HepG2 (cell line): ENCODE results near the gene FAM114A1. TPM values are rescaled to one million over a fixed set of nuclear protein-coding genes. Genes with fewer than 3 reads are reported as not detected.
A peak's percentile ranks its signal among the peaks of the same experiment; 100 is the strongest.

Experiments
- ONECUT2 ChIP-seq: sonication (generic); formaldehyde crosslinking; IDR thresholded peaks from 2 replicates; pipeline ENCODE4 v1.4.0; 2020; ENCODE audit warnings: missing genetic modification reagents
- SNAPC2 ChIP-seq: sonication (generic); formaldehyde crosslinking; IDR thresholded peaks from 2 replicates; pipeline ENCODE4 v1.8.1; 2022; ENCODE audit warnings: mild to moderate bottlenecking, missing genetic modification reagents
- ZKSCAN8 ChIP-seq: IDR thresholded peaks from 2 replicates; pipeline ENCODE4 v1.6.1; 2016; ENCODE audit warnings: borderline replicate concordance, missing genetic modification reagents, missing compliant biosample characterization
- ZNF816 ChIP-seq: sonication (generic); formaldehyde crosslinking; IDR thresholded peaks from 2 replicates; pipeline ENCODE4 v1.8.0; 2022; ENCODE audit warnings: missing genetic modification reagents, mild to moderate bottlenecking, borderline replicate concordance
- polyA plus RNA-seq, 8 experiments: library from polyadenylated mRNA; depleted of rRNA in 3 of 8; stranded (reverse) in 7 of 8; unstranded in 1 of 8; fragments of >200 nt; fragmentation: Illumina TruSeq in 4 of 8; extraction: Trizol in 4 of 8; gene quantifications; 2 replicates each; pipeline versions ENCODE4 v1.2.1 to v1.2.3, GENCODE V29; 2011 to 2016; ENCODE audit warnings: low read depth in 4 of 8, missing spikeins in 1 of 8, mixed read lengths in 1 of 8; ENCODE audit not compliant: insufficient read depth in 1 of 8
- total RNA-seq, 5 experiments: library from RNA; depleted of rRNA; stranded (reverse); fragments of >200 nt; fragmentation: Illumina TruSeq; extraction: Trizol; gene quantifications; 2 replicates each; pipeline ENCODE4 v1.2.3, GENCODE V29; 2016; ENCODE audit warnings: low read depth in 1 of 5
- TF ChIP-seq, protein P1 (sequence below): sonication (generic); formaldehyde crosslinking; IDR thresholded peaks from 2 replicates; pipeline ENCODE4 v1.4.0; 2020; ENCODE audit warnings: mild to moderate bottlenecking, missing genetic modification reagents, borderline replicate concordance
- TF ChIP-seq, protein P2 (sequence below): sonication (generic); formaldehyde crosslinking; IDR thresholded peaks from 2 replicates; pipeline ENCODE4 v1.9.0; 2022; ENCODE audit warnings: low read depth, missing genetic modification reagents
- TF ChIP-seq, protein P3 (sequence below), 2 experiments: sonication (generic) in 1 of 2; formaldehyde crosslinking in 1 of 2; IDR thresholded peaks; 2 replicates each; pipeline versions ENCODE4 v1.4.0 to v1.6.1; 2016 to 2020; ENCODE audit warnings: borderline replicate concordance in 1 of 2, low read depth in 1 of 2, mild to moderate bottlenecking in 1 of 2, missing genetic modification reagents in 1 of 2
- TF ChIP-seq, protein P4 (sequence below): IDR thresholded peaks from 2 replicates; pipeline ENCODE4 v1.6.1; 2018; ENCODE audit warnings: missing genetic modification reagents

Gene FAM114A1
- total and polyA plus RNA-seq, 2 of the 13 experiments (the other 11 are each of a cell fraction or from before 2014, with no cell fraction given), result 61.0 to 76.9 TPM

DNA sequence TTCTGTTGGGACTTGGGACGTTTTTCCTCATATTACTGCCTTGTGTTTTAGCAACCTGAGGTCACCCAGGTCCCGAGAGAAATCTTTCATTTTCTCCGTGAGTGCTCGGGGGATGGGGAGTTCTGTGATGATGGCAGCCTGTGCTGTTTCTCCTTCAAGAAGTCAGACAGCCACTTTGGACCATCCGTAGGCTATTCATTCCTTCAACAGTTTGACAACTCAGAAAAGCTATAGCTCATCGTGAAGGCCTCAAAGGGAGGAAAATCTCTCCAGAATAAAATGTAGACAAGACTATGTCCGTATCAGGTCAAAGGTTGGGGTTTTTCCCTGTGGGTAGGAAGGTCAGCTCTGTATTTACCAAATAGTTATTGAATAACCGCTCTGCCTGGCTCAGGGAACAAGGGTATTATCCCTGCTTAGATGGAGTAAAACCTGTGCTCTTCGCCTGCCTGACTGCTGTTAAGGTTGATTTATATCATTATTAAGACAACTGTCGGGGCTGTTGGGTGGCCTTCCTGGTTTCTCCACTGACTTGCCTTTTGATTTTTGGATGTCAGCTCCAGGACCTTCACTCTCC is 36.6 kb downstream of the FAM114A1 start (continued):
- TF ChIP-seq, protein P1, sequence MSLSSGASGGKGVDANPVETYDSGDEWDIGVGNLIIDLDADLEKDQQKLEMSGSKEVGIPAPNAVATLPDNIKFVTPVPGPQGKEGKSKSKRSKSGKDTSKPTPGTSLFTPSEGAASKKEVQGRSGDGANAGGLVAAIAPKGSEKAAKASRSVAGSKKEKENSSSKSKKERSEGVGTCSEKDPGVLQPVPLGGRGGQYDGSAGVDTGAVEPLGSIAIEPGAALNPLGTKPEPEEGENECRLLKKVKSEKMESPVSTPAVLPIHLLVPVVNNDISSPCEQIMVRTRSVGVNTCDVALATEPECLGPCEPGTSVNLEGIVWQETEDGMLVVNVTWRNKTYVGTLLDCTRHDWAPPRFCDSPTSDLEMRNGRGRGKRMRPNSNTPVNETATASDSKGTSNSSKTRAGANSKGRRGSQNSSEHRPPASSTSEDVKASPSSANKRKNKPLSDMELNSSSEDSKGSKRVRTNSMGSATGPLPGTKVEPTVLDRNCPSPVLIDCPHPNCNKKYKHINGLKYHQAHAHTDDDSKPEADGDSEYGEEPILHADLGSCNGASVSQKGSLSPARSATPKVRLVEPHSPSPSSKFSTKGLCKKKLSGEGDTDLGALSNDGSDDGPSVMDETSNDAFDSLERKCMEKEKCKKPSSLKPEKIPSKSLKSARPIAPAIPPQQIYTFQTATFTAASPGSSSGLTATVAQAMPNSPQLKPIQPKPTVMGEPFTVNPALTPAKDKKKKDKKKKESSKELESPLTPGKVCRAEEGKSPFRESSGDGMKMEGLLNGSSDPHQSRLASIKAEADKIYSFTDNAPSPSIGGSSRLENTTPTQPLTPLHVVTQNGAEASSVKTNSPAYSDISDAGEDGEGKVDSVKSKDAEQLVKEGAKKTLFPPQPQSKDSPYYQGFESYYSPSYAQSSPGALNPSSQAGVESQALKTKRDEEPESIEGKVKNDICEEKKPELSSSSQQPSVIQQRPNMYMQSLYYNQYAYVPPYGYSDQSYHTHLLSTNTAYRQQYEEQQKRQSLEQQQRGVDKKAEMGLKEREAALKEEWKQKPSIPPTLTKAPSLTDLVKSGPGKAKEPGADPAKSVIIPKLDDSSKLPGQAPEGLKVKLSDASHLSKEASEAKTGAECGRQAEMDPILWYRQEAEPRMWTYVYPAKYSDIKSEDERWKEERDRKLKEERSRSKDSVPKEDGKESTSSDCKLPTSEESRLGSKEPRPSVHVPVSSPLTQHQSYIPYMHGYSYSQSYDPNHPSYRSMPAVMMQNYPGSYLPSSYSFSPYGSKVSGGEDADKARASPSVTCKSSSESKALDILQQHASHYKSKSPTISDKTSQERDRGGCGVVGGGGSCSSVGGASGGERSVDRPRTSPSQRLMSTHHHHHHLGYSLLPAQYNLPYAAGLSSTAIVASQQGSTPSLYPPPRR, result 0 out of 2 replicates have a peak, but pooled peaks have one; percentile 44
- TF ChIP-seq, protein P2, sequence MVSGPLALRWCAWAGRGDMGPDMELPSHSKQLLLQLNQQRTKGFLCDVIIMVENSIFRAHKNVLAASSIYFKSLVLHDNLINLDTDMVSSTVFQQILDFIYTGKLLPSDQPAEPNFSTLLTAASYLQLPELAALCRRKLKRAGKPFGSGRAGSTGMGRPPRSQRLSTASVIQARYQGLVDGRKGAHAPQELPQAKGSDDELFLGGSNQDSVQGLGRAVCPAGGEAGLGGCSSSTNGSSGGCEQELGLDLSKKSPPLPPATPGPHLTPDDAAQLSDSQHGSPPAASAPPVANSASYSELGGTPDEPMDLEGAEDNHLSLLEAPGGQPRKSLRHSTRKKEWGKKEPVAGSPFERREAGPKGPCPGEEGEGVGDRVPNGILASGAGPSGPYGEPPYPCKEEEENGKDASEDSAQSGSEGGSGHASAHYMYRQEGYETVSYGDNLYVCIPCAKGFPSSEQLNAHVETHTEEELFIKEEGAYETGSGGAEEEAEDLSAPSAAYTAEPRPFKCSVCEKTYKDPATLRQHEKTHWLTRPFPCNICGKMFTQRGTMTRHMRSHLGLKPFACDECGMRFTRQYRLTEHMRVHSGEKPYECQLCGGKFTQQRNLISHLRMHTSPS (CRISPR knock-in tag), result no peak
- TF ChIP-seq, protein P3, sequence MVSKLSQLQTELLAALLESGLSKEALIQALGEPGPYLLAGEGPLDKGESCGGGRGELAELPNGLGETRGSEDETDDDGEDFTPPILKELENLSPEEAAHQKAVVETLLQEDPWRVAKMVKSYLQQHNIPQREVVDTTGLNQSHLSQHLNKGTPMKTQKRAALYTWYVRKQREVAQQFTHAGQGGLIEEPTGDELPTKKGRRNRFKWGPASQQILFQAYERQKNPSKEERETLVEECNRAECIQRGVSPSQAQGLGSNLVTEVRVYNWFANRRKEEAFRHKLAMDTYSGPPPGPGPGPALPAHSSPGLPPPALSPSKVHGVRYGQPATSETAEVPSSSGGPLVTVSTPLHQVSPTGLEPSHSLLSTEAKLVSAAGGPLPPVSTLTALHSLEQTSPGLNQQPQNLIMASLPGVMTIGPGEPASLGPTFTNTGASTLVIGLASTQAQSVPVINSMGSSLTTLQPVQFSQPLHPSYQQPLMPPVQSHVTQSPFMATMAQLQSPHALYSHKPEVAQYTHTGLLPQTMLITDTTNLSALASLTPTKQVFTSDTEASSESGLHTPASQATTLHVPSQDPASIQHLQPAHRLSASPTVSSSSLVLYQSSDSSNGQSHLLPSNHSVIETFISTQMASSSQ (IDR thresholded peaks at IDR 0.05; ENCODE audit: low read depth), result peak; percentile 94
- TF ChIP-seq, protein P3 (CRISPR knock-in tag; IDR thresholded peaks at IDR 0.05; ENCODE audit: borderline replicate concordance), result peak; percentile 97
- TF ChIP-seq ONECUT2 (CRISPR knock-in tag) (no peak), ZNF816 (CRISPR knock-in tag) (peak; percentile 62; the same call in 1 of the 2 replicates), ZKSCAN8 (CRISPR knock-in tag) (no peak), SNAPC2 (CRISPR knock-in tag) (0 out of 2 replicates have a peak, but pooled peaks have one; percentile 49)
- TF ChIP-seq, protein P4, sequence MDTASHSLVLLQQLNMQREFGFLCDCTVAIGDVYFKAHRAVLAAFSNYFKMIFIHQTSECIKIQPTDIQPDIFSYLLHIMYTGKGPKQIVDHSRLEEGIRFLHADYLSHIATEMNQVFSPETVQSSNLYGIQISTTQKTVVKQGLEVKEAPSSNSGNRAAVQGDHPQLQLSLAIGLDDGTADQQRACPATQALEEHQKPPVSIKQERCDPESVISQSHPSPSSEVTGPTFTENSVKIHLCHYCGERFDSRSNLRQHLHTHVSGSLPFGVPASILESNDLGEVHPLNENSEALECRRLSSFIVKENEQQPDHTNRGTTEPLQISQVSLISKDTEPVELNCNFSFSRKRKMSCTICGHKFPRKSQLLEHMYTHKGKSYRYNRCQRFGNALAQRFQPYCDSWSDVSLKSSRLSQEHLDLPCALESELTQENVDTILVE (CRISPR knock-in tag), result no peak
